ENCODE results near the gene PSMD2.

PSMD2 gene

GRCh38 chr3:184316792-184317191 lies 17.8 kb downstream of the PSMD2 start:
- no peak for DNase-seq (ENCODE audit: low read depth in 2 of 2)

- no peak for DNase-seq (ENCODE audit: low read depth in 2 of 2)
Observed at GRCh38 chr3:184317201-184317600, 18.2 kb downstream of the PSMD2 start.

- no peak for DNase-seq (ENCODE audit: low read depth in 2 of 2)
Observed at GRCh38 chr3:184320104-184320445, 21.0 kb downstream of the PSMD2 start.

GRCh38 chr3:184321666-184322065 lies 22.6 kb downstream of the PSMD2 start:
- DNase-seq (ENCODE audit: low read depth in 2 of 2): no peak

- DNase-seq (ENCODE audit: low read depth in 2 of 2): no peak
Observed at GRCh38 chr3:184322731-184323487, 23.9 kb downstream of the PSMD2 start.

GRCh38 chr3:184323696-184324095 lies 24.7 kb downstream of the PSMD2 start:
- no peak for DNase-seq (ENCODE audit: low read depth in 2 of 2)

- DNase-seq (ENCODE audit: low read depth in 2 of 2): no peak
Observed at GRCh38 chr3:184325269-184325668, 26.2 kb downstream of the PSMD2 start.

GRCh38 chr3:184325715-184326369 lies 26.8 kb downstream of the PSMD2 start:
- peak in 1 of 2 donors; percentile 26 for DNase-seq (ENCODE audit: low read depth in 2 of 2)

GRCh38 chr3:184327171-184327570 lies 28.1 kb downstream of the PSMD2 start:
- no peak for DNase-seq (ENCODE audit: low read depth in 2 of 2)

GRCh38 chr3:184328516-184328915 lies 29.5 kb downstream of the PSMD2 start:
- no peak for DNase-seq (ENCODE audit: low read depth in 2 of 2)

GRCh38 chr3:184332370-184333090 lies 33.5 kb downstream of the PSMD2 start:
- no peak for DNase-seq (ENCODE audit: low read depth in 2 of 2)

GRCh38 chr3:184333190-184333589 lies 34.1 kb downstream of the PSMD2 start:
- no peak for DNase-seq (ENCODE audit: low read depth in 2 of 2)

GRCh38 chr3:184333700-184334099 lies 34.7 kb downstream of the PSMD2 start:
- DNase-seq (ENCODE audit: low read depth in 2 of 2): no peak

- no peak for DNase-seq (ENCODE audit: low read depth in 2 of 2)
Observed at GRCh38 chr3:184334470-184335158, 35.6 kb downstream of the PSMD2 start.

- DNase-seq (ENCODE audit: low read depth in 2 of 2): no peak
Observed at GRCh38 chr3:184335291-184335660, 36.2 kb downstream of the PSMD2 start.

- peak; percentile 62 to 84 for DNase-seq (ENCODE audit: low read depth in 2 of 2)
Observed at GRCh38 chr3:184335661-184336546, 36.9 kb downstream of the PSMD2 start.

GRCh38 chr3:184336547-184337398 lies 37.7 kb downstream of the PSMD2 start:
- no peak for DNase-seq (ENCODE audit: low read depth in 2 of 2)

GRCh38 chr3:184337399-184337714 lies 38.3 kb downstream of the PSMD2 start, which contains the start of gene FAM131A:
Gene FAM131A (plus strand): TSS chr3:184337600. CDS start chr3:184337631, 31 bp downstream.
- no peak for DNase-seq (ENCODE audit: low read depth in 2 of 2)

- no peak for DNase-seq (ENCODE audit: low read depth in 2 of 2)
Observed at GRCh38 chr3:184337981-184338380, 38.9 kb downstream of the PSMD2 start.

GRCh38 chr3:184338511-184338945 lies 39.5 kb downstream of the PSMD2 start:
- no peak for DNase-seq (ENCODE audit: low read depth in 2 of 2)

All from stimulated activated CD4-positive, alpha-beta T cell treated with anti-CD3 and anti-CD28 coated beads, Interleukin-1b, Interleukin-23, amount 100 ng/mL, for 1 hour (primary cell).